Progenitor cell of endocrine pancreas (in vitro differentiated cells): Measurements from ENCODE around the gene CHD9. TPM values are rescaled to one million over a fixed set of nuclear protein-coding genes. Genes with fewer than 3 reads are reported as not detected.
A peak's percentile ranks its signal among the peaks of the same experiment; 100 is the strongest.

ENCODE experiments used
- DNase-seq: peaks from one replicate; pipeline ENCODE4 v3.0.0; 2021; ENCODE audit warnings: low spot score; ENCODE audit not compliant: unreplicated experiment
- H3K27ac Mint-ChIP-seq: 2 replicates; pipeline ENCODE4 v1.8.0; 2021; ENCODE audit warnings: mild to moderate bottlenecking, moderate library complexity, mixed read lengths
- H3K27me3 Mint-ChIP-seq: 2 replicates; pipeline ENCODE4 v1.8.0; 2021; ENCODE audit warnings: mixed read lengths
- H3K36me3 Mint-ChIP-seq: 2 replicates; pipeline ENCODE4 v1.8.0; 2022; ENCODE audit warnings: mixed read lengths; ENCODE audit not compliant: insufficient read depth
- H3K4me1 Mint-ChIP-seq: 2 replicates; pipeline ENCODE4 v1.8.0; 2021; ENCODE audit warnings: low read depth, mixed read lengths
- H3K4me3 Mint-ChIP-seq: 2 replicates; pipeline ENCODE4 v1.8.0; 2021; ENCODE audit warnings: low read depth, mild to moderate bottlenecking, moderate library complexity, mixed read lengths
- H3K9me3 Mint-ChIP-seq: 2 replicates; pipeline ENCODE4 v1.8.0; 2021; ENCODE audit warnings: low read depth, mixed read lengths
- long read RNA-seq: library from polyadenylated mRNA; unstranded; transcript quantifications from one replicate; pipeline ENCODE4 v2.0.0, GENCODE V29; 2020
- total RNA-seq: library from RNA; stranded (reverse); gene quantifications from 2 replicates; pipeline ENCODE4 v1.2.1, GENCODE V29; 2021
- TF ChIP-seq, protein P1 (sequence below): fragments of 200-600 bp; sonication (generic); IDR thresholded peaks from one replicate; pipeline ENCODE4 v1.5.0; 2021; ENCODE audit warnings: antibody characterized with exemption, mild to moderate bottlenecking; ENCODE audit not compliant: unreplicated experiment

The CHD9 gene, protein sequence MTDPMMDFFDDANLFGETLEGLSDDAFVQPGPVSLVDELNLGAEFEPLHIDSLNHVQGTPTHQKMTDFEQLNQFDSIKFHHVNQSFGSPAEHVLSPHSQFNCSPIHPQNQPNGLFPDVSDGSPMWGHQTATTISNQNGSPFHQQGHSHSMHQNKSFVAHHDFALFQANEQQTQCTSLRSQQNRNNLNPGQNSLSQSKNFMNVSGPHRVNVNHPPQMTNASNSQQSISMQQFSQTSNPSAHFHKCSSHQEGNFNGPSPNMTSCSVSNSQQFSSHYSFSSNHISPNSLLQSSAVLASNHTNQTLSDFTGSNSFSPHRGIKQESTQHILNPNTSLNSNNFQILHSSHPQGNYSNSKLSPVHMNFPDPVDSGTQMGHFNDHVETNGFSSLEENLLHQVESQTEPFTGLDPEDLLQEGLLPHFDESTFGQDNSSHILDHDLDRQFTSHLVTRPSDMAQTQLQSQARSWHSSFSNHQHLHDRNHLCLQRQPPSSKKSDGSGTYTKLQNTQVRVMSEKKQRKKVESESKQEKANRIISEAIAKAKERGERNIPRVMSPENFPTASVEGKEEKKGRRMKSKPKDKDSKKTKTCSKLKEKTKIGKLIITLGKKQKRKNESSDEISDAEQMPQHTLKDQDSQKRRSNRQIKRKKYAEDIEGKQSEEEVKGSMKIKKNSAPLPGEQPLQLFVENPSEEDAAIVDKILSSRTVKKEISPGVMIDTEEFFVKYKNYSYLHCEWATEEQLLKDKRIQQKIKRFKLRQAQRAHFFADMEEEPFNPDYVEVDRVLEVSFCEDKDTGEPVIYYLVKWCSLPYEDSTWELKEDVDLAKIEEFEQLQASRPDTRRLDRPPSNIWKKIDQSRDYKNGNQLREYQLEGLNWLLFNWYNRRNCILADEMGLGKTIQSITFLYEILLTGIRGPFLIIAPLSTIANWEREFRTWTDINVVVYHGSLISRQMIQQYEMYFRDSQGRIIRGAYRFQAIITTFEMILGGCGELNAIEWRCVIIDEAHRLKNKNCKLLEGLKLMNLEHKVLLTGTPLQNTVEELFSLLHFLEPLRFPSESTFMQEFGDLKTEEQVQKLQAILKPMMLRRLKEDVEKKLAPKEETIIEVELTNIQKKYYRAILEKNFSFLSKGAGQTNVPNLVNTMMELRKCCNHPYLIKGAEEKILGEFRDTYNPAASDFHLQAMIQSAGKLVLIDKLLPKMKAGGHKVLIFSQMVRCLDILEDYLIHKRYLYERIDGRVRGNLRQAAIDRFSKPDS (N-terminal part only)
- 67.7 TPM in 2 replicates for total RNA-seq
- long read RNA-seq, partial matches to known transcripts: 74 of 104 reads
- long read RNA-seq, other reads (novel, unspliced or antisense): 30 of 104 reads

DNA sequence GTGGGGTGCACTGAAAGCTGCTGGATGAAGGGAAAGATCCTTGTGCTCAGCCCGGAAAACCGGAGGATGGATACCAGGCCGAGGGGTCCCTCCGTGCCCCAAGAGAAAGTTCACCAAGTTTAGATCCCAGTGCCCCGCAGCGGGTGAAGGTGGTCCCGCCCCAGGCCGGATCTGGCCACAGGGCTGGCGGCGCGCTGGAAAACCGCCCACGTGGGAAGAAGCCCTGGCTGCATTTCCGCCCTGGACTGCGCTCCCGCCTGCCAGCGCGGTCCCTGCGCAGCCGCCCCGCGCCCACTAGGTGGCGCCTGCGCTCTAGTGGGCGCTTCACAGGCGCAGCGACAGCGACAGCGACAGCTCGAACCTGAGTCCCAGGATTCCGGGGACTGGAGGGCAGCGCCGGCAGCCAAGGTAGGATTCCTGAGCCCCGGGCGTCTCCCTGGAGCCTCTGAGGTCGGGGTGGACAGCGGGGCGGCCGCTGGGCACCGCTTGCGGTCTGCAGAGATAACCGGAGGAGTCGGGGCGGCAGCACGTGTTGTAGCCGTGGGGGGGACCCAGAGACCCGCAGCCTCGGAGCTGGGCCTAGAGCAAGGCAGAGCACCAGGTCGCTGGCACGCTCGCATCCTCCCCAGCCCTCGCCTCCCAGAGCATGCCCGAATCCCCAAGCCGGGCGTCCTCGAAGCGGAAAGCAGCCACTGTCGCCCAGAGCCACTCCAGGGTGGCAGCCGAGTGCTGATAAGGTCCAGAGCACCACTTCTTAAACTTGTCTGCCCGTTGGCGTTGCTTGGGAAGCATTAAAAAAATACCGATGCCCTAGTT lies at the start of gene CHD9:
Gene CHD9, plus strand, starts transcription at position 322 of the 816 bp plus-strand sequence. CDS start 101,099 bp downstream, outside the sequence.
- Mint-ChIP-seq H3K9me3 (no peaks in the 10 kb centered on the region), H3K36me3 (no peaks in the 10 kb centered on the region), H3K4me1 (peaks cover 8% of the 10 kb centered on the region), H3K27ac (peak within 1 kb of the TSS; percentile 78), H3K4me3 (peak within 1 kb of the TSS; percentile 73), H3K27me3 (no peaks in the 10 kb centered on the region)
- TF ChIP-seq, protein P1, sequence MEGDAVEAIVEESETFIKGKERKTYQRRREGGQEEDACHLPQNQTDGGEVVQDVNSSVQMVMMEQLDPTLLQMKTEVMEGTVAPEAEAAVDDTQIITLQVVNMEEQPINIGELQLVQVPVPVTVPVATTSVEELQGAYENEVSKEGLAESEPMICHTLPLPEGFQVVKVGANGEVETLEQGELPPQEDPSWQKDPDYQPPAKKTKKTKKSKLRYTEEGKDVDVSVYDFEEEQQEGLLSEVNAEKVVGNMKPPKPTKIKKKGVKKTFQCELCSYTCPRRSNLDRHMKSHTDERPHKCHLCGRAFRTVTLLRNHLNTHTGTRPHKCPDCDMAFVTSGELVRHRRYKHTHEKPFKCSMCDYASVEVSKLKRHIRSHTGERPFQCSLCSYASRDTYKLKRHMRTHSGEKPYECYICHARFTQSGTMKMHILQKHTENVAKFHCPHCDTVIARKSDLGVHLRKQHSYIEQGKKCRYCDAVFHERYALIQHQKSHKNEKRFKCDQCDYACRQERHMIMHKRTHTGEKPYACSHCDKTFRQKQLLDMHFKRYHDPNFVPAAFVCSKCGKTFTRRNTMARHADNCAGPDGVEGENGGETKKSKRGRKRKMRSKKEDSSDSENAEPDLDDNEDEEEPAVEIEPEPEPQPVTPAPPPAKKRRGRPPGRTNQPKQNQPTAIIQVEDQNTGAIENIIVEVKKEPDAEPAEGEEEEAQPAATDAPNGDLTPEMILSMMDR: peak; percentile 99
- peak; percentile 76 for DNase-seq

DNA sequence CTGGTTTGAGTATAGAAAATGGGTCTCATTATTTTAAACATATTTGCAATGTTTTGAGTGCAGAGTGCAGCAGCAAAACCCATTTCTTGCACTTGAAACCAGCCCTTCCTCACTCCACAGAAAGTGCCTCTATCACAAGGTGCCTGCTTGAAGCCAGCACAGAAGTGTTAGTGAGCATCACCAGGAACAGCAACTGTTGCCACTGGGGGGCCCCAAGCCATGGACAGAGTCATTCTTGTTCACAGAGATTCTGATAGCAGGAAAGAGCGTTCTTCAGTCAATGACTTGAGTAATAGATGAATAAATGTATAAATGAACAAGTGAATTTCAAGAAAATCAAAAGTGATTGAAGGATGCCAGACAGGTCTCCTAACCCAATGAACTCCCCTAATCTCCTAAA lies 47.7 kb upstream of the CHD9 start:
- Mint-ChIP-seq H3K27ac (no peak overlapping the region), H3K27me3 (peaks cover 5% of the 10 kb centered on the region), H3K9me3 (no peaks in the 10 kb centered on the region), H3K4me3 (no peak overlapping the region), H3K36me3 (no peaks in the 10 kb centered on the region), H3K4me1 (no peaks in the 10 kb centered on the region)
- TF ChIP-seq, protein P1: no peak
- DNase-seq: no peak

DNA sequence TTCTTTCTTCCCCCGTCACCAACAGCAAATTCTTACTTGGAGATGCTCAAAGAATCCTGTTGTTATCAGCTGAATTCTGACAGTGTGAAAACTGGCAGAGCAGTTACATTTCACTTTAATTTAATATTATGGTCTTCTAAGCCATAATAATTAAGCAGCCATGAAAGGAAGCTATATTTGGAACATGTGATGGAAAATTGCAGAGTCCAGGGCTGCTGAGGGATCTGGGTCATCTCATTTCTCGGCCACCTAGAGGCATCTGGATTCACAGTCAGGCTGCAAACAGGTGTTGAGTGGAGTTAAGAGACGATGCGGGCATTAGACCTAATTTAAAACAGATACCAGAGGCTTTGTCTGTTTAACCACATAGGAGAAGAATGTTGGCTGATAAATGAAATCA lies 40.5 kb upstream of the CHD9 start:
- H3K9me3 Mint-ChIP-seq: no peaks in the 10 kb centered on the region
- no peak for DNase-seq
- no peaks in the 10 kb centered on the region for H3K36me3 Mint-ChIP-seq
- no peak overlapping the region for H3K4me3 Mint-ChIP-seq
- peaks cover 3% of the 10 kb centered on the region for H3K27me3 Mint-ChIP-seq
- no peak overlapping the region for H3K27ac Mint-ChIP-seq
- TF ChIP-seq, protein P1: no peak
- no peaks in the 10 kb centered on the region for H3K4me1 Mint-ChIP-seq

DNA sequence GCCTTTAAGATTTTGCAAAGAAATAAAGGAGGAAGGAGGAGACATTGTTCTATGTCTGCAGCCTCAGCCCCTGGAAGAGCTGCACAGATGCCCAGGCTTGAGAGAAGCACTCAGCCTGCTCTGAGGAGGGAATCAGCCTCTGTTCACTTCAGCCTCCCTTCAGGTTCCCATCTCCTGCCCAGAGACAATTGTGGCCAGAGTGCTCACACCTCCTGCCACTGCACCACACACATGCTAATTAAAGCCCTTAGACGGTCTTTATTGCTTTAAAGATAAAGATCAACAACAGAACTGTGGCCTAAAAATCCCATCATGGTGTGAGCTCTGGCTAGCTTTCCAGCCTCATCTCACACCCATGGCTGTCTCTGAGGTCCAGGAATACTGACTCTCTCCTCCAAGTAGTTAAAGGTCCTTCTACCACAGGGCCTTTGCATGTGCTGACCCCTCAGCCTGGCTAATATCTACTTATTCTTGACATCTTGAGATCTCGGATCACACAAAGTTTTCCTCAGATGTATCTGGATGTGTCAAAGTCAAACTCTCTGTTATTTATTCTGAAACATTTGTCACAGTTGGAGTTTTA lies 35.9 kb upstream of the CHD9 start:
- Mint-ChIP-seq H3K9me3 (no peaks in the 10 kb centered on the region), H3K36me3 (no peaks in the 10 kb centered on the region), H3K27me3 (no peaks in the 10 kb centered on the region), H3K27ac (no peak overlapping the region), H3K4me3 (no peak overlapping the region), H3K4me1 (no peaks in the 10 kb centered on the region)
- DNase-seq: no peak
- TF ChIP-seq, protein P1: no peak
